CD14-positive monocyte (primary cell): ENCODE measurements around the gene KHDRBS2. TPM values are rescaled to one million over a fixed set of nuclear protein-coding genes. Genes with fewer than 3 reads are reported as not detected.

Source experiments
- DNase-seq, 3 donors: peaks; one replicate each; pipeline ENCODE4 v3.0.0-alpha.2; 2011 to 2022
- H2AFZ ChIP-seq: 2 replicates; pipeline ENCODE4 v1.6.0; 2012; ENCODE audit warnings: mild to moderate bottlenecking, low read depth, low read length, inconsistent platforms; ENCODE audit not compliant: insufficient read depth, poor library complexity, severe bottlenecking
- H3K27ac ChIP-seq, 2 donors: 1 replicate in 1 of 2; 2 replicates in 1 of 2; pipeline ENCODE4 v1.5.1; 2012 to 2013; ENCODE audit warnings: low read length in 2 of 2, control low read depth in 1 of 2, inconsistent platforms in 1 of 2, low read depth in 1 of 2, mild to moderate bottlenecking in 1 of 2
- H3K27me3 ChIP-seq, 2 donors: one replicate each; pipeline versions ENCODE4 v1.6.0 to v1.6.1; 2011 to 2013; ENCODE audit warnings: low read length in 2 of 2; ENCODE audit not compliant: control insufficient read depth in 2 of 2, insufficient read depth in 2 of 2
- H3K36me3 ChIP-seq, 2 donors: replicated peaks in 1 of 2; 1 replicate in 1 of 2; 2 replicates in 1 of 2; pipeline versions ENCODE4 v1.5.1 to v1.6.1; 2012 to 2013; ENCODE audit warnings: low read length in 2 of 2, control low read depth in 1 of 2, inconsistent platforms in 1 of 2, mild to moderate bottlenecking in 1 of 2; ENCODE audit not compliant: insufficient read depth in 2 of 2, control insufficient read depth in 1 of 2
- H3K4me1 ChIP-seq, 2 donors: 1 replicate in 1 of 2; 2 replicates in 1 of 2; pipeline versions ENCODE4 v1.5.1 to v1.6.1; 2012 to 2013; ENCODE audit warnings: low read length in 2 of 2, control low read depth in 1 of 2, inconsistent platforms in 1 of 2, mild to moderate bottlenecking in 1 of 2, moderate library complexity in 1 of 2; ENCODE audit not compliant: insufficient read depth in 2 of 2, control insufficient read depth in 1 of 2
- H3K4me2 ChIP-seq: replicated peaks from 2 replicates; pipeline ENCODE3; 2012; ENCODE audit warnings: low read length, moderate library complexity, mild to moderate bottlenecking; ENCODE audit not compliant: poor library complexity, severe bottlenecking; ENCODE audit errors: extremely low read depth
- H3K4me3 ChIP-seq, 3 experiments: fragments of 200-600 bp in 1 of 3; sonication (generic) in 1 of 3; replicated peaks in 1 of 3; 1 replicate in 2 of 3; 2 replicates in 1 of 3; pipeline ENCODE4 v1.5.1; 2011 to 2013; ENCODE audit warnings: low read length in 3 of 3, mild to moderate bottlenecking in 3 of 3, control low read depth in 2 of 3, low read depth in 2 of 3, inconsistent platforms in 1 of 3, moderate library complexity in 1 of 3
- H3K79me2 ChIP-seq: 2 replicates; pipeline ENCODE4 v1.6.0; 2012; ENCODE audit warnings: mild to moderate bottlenecking, control low read depth, inconsistent platforms, low read length, moderate library complexity; ENCODE audit not compliant: insufficient read depth
- H3K9ac ChIP-seq: 2 replicates; pipeline ENCODE4 v1.6.0; 2017; ENCODE audit warnings: low read length, mild to moderate bottlenecking; ENCODE audit not compliant: insufficient read depth, poor library complexity, severe bottlenecking
- H3K9me3 ChIP-seq, 2 donors: replicated peaks in 1 of 2; 1 replicate in 1 of 2; 2 replicates in 1 of 2; pipeline versions ENCODE4 v1.5.1 to v1.6.1; 2012 to 2013; ENCODE audit warnings: low read length in 2 of 2, control low read depth in 1 of 2; ENCODE audit not compliant: control insufficient read depth in 1 of 2, insufficient read depth in 1 of 2
- H4K20me1 ChIP-seq: 2 replicates; pipeline ENCODE4 v1.6.0; 2012; ENCODE audit warnings: mild to moderate bottlenecking, low read length, control low read depth, moderate library complexity; ENCODE audit not compliant: insufficient read depth
- H3K27ac Mint-ChIP-seq, 7 donors: one replicate each; pipeline ENCODE4 v1.8.0; 2020; ENCODE audit warnings: mild to moderate bottlenecking in 7 of 7, mixed read lengths in 7 of 7, moderate library complexity in 6 of 7, inconsistent platforms in 2 of 7
- H3K27me3 Mint-ChIP-seq, 3 donors: one replicate each; pipeline ENCODE4 v1.8.0; 2021 to 2022; ENCODE audit warnings: low read depth in 3 of 3, mild to moderate bottlenecking in 3 of 3, mixed read lengths in 3 of 3, moderate library complexity in 3 of 3, inconsistent platforms in 1 of 3
- H3K36me3 Mint-ChIP-seq, 2 donors: one replicate each; pipeline ENCODE4 v1.8.0; 2020; ENCODE audit warnings: mixed read lengths in 2 of 2, inconsistent platforms in 1 of 2, mild to moderate bottlenecking in 1 of 2
- H3K4me1 Mint-ChIP-seq: one replicate; pipeline ENCODE4 v1.8.0; 2020; ENCODE audit warnings: mild to moderate bottlenecking, mixed read lengths
- H3K4me3 Mint-ChIP-seq, 2 donors: one replicate each; pipeline ENCODE4 v1.8.0; 2020; ENCODE audit warnings: mild to moderate bottlenecking in 2 of 2, mixed read lengths in 2 of 2, moderate library complexity in 1 of 2
- H3K9me3 Mint-ChIP-seq, 7 donors: one replicate each; pipeline ENCODE4 v1.8.0; 2020 to 2022; ENCODE audit warnings: mixed read lengths in 7 of 7, mild to moderate bottlenecking in 6 of 7, moderate library complexity in 6 of 7, inconsistent platforms in 2 of 7
- CTCF ChIP-seq: fragments of 200-600 bp; IDR thresholded peaks from one replicate; pipeline ENCODE4 v1.8.0; 2022; ENCODE audit warnings: antibody characterized with exemption, mild to moderate bottlenecking
- WGBS: methylation state at CpG from one replicate; pipeline ENCODE4 v1.1.5; 2013; ENCODE audit warnings: missing lambda C conversion rate; ENCODE audit not compliant: insufficient coverage; 5-methylcytosine and 5-hydroxymethylcytosine counted together
- intact Hi-C, 2 donors: fragments of 100-400 bp; cut with micrococcal nuclease; formaldehyde crosslinking; loops; one replicate each; pipeline versions ENCODE4 v1.15.0 to v1.15.1; 2023
- polyA plus RNA-seq, 3 donors: library from polyadenylated mRNA; depleted of rRNA in 1 of 3; unstranded in 2 of 3; stranded (reverse) in 1 of 3; fragments of 300-500 nt in 2 of 3; fragments of >200 nt in 1 of 3; fragmentation: Illumina TruSeq in 2 of 3; gene quantifications; 1 replicate in 2 of 3; 2 replicates in 1 of 3; pipeline ENCODE4 v1.2.3, GENCODE V29; 2012 to 2021

The KHDRBS2 gene
- polyA plus RNA-seq, 3 donors: 0.09 to 0.57 (median 0.14) TPM

DNA sequence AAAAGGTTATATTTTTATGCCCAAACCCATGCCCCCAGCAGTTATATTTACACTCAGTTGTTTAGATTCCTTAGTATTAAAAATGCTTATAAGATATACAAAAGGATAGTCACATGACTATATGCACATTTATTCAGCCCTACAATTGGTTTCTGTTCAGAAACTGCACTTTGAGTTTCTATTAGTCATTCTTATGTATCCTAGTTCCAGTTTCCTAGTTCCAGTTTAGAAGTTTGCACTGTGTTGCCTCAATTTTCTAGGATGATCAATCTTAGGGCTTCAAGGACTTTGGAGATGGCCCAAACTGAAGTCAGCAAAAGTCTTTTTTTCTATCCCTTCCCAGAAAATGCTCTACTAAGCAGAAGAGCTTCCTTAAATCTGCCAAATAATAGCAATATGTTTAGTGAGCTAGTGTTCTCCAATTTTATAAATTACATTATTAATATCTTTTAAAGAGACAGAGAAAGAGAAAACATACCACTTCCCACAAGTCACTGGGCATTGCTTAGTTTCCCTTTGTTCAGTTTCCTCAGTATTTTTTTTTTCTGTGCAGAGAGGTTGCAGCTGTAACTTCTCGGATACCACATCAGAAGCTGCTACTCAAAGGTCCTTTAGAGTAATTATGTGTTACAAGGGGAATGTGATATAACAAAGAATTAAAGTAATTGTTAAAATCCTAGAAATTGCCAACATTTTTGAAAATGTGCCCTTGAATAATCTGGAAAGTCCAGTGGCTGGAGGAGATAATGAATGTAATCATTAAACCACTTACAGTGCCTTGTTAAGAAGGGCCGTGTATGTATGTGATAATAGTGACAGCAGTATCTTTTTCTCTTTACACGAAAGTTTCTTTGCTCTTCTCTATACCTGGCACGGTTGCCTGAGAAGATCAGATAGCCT, 138.8 kb downstream of the KHDRBS2 start:
- Histone ChIP-seq H4K20me1 (no peaks in the 10 kb centered on the region), H3K36me3 (no peaks in the 10 kb centered on the region), H3K79me2 (no peaks in the 10 kb centered on the region), H3K4me2 (no peak overlapping the region), H2AFZ (no peak overlapping the region), H3K27ac (no peak overlapping the region), H3K9ac (no peak overlapping the region), H3K4me3 (no peak overlapping the region), H3K4me1 (no peaks in the 10 kb centered on the region), H3K27me3 (no peaks in the 10 kb centered on the region), H3K9me3 (no peaks in the 10 kb centered on the region)
- no CpG with 5 or more reads among the region's 4 CpGs for WGBS
- DNase-seq: no peak
- no peak overlapping the region for H3K4me3 Mint-ChIP-seq
- no peaks in the 10 kb centered on the region for H3K4me1 Mint-ChIP-seq
- H3K9me3 Mint-ChIP-seq: no peaks in the 10 kb centered on the region
- H3K36me3 Mint-ChIP-seq: no peaks in the 10 kb centered on the region
- no peaks in the 10 kb centered on the region for H3K27me3 Mint-ChIP-seq
- intact Hi-C loops: no loop called here
- TF ChIP-seq CTCF: no peak
- no peak overlapping the region for H3K27ac Mint-ChIP-seq

- DNase-seq: no peak
- Histone ChIP-seq H4K20me1 (no peaks in the 10 kb centered on the region), H3K36me3 (no peaks in the 10 kb centered on the region), H3K4me2 (no peak overlapping the region), H3K9me3 (peaks cover 15 to 17% of the 10 kb centered on the region in 2 donors), H2AFZ (no peak overlapping the region), H3K4me1 (no peaks in the 10 kb centered on the region), H3K27me3 (no peaks in the 10 kb centered on the region), H3K4me3 (no peak overlapping the region), H3K27ac (no peak overlapping the region), H3K79me2 (no peaks in the 10 kb centered on the region), H3K9ac (no peak overlapping the region)
- H3K4me3 Mint-ChIP-seq: no peak overlapping the region
- peaks cover 2 to 25% (median 8%) of the 10 kb centered on the region in 7 donors for H3K9me3 Mint-ChIP-seq
- H3K27ac Mint-ChIP-seq: no peak overlapping the region
- no peaks in the 10 kb centered on the region for H3K4me1 Mint-ChIP-seq
- no peak for TF ChIP-seq CTCF
- WGBS: no CpG with 5 or more reads among the region's 1 CpG
- H3K36me3 Mint-ChIP-seq: no peaks in the 10 kb centered on the region
- intact Hi-C loops: no loop called here
- H3K27me3 Mint-ChIP-seq: peaks cover 0 to 1% (median 0%) of the 10 kb centered on the region in 3 donors
Measured at GRCh38 chr6:62129127-62129526, 156.9 kb downstream of the KHDRBS2 start.
